NCI-H2196 treated with DMSO at 0.1 percent for 48 hours (cell line): Measurements from ENCODE around the gene CSF3R.
A peak's percentile ranks its signal among the peaks of the same experiment; 100 is the strongest.

Experiments
- DNase-seq: peaks from one replicate; lab custom pipeline; 2025; ENCODE audit not compliant: unreplicated experiment; lab: John Stamatoyannopoulos, UW

CSF3R gene

GRCh38 chr1:36421649-36422048, 61.1 kb downstream of the CSF3R start:
- no peak for DNase-seq

GRCh38 chr1:36420836-36421317, 61.8 kb downstream of the CSF3R start:
- peak; percentile 52 for DNase-seq

DNA sequence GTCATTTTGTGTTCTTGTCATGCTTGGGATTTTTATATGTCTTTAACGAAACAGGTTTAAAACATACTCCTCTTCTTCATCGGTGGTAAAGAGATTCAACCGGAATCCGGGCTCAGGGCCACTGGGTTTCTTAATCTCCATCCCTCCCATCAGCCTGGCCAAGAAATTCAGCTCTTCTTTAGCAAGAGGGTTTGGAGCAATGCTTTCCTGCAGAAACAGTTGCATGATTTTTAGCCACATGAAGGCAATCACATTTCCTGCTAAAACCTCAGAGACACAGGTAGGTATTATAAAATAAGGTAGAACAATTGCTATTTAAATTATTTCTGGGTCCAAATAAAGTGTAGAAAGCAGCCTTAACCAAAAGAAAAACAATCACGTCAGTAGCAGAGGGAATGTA, 62.3 kb downstream of the CSF3R start:
- no peak for DNase-seq

DNA sequence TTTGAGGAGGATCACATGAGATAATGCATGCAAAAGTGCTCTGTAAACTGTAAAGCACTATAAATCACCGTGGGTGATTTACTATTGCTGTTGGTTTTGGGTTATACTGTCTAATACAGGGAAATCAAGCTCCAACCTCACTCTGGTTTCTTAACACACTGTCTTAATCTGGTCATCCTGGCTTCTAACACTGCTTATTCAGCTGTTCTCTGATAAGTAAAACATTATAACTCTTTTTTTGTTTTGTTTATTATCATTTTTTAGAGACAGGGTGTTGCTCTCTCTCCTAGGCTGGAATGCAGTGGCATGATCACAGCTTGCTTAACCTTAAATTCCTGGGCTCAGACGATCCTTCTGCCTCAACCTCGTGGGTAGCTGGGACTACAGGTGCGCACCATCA, 63.1 kb downstream of the CSF3R start:
- DNase-seq = no peak

DNA sequence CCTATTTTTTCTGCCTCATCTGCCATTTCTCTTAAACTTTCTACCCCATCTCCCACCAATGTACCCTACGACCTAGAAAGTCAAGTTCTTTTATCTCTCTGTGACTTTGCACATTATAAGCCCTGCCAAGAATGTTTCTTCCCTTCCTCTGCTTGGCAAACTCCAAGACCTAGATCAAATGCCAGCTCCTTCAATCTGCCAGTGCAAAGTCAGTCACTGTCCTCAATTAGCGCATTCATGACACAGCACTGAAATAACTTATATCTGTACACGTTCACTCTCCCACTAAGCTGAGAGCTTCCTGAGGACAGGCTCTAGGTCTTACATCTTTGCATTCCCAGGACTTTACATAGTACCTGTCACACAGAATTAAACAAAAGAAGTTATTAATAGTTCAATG, 63.6 kb downstream of the CSF3R start:
- no peak for DNase-seq

GRCh38 chr1:36417931-36418330, 64.8 kb downstream of the CSF3R start:
- DNase-seq = no peak
